ENCODE data around the gene SLC7A1. TPM values are rescaled to one million over a fixed set of nuclear protein-coding genes. Genes with fewer than 3 reads are reported as not detected.
A peak's percentile ranks its signal among the peaks of the same experiment; 100 is the strongest.

The SLC7A1 gene
- total RNA-seq, 4 donors from 2014 or later: 72.6 to 101 (median 86.7) TPM

DNA sequence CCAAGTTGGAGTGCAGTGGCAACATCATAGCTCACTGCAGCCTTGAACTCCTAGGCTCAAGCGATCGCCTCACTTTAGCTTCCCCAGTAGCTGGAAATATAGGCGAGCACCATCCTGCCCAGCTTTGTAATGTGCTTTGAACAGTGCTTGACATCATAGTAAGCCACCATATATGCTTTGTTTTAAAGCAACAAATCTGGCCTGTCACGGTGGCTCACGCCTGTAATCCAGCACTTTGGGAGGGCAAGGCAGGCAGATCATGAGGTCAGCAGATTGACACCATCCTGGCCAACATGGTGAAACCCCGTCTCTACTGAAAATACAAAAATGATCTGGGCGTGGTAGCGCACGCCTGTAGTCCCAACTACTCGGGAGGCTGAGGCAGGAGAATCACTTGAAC lies 1.8 kb upstream of the SLC7A1 start:
- TF ChIP-seq EP300 (IDR thresholded peaks at IDR 0.05) (no peak), POLR2AphosphoS5 (IDR thresholded peaks at IDR 0.05) (no peak), POLR2A (IDR thresholded peaks at IDR 0.05) (no peak)
- no peaks in the 10 kb centered on the region for H3K36me3 ChIP-seq
- DNase-seq (ENCODE audit: low spot score in 2 of 2): no peak
- H3K4me1 ChIP-seq: peaks cover 30% of the 10 kb centered on the region
- H3K27ac ChIP-seq: no peak overlapping the region
- H3K4me3 ChIP-seq: no peak overlapping the region
- no peaks in the 10 kb centered on the region for H3K9me3 ChIP-seq
- WGBS: 91% methylated on average over 10 of the region's 10 CpGs
- no peaks in the 10 kb centered on the region for H3K27me3 ChIP-seq

DNA sequence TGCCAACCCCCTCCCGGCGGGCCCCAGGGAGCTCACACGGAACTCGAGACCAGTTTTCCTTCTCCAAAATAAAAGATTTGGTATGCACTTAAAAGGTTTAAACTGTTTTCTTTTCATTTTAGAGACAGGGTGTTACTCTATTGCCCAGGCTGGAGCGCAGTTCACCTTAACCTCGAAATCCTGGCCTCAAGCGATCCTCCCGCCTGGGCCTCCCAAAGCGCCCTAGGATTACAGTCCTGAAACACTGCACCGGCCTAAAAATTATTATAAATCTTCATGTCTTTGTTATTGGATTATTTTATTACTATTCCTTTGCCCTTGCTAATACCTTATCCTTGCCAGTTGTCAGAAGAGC lies 553 bp upstream of the SLC7A1 start:
- WGBS: 39% methylated on average over 10 of the region's 10 CpGs
- no peak overlapping the region for H3K27ac ChIP-seq

DNA sequence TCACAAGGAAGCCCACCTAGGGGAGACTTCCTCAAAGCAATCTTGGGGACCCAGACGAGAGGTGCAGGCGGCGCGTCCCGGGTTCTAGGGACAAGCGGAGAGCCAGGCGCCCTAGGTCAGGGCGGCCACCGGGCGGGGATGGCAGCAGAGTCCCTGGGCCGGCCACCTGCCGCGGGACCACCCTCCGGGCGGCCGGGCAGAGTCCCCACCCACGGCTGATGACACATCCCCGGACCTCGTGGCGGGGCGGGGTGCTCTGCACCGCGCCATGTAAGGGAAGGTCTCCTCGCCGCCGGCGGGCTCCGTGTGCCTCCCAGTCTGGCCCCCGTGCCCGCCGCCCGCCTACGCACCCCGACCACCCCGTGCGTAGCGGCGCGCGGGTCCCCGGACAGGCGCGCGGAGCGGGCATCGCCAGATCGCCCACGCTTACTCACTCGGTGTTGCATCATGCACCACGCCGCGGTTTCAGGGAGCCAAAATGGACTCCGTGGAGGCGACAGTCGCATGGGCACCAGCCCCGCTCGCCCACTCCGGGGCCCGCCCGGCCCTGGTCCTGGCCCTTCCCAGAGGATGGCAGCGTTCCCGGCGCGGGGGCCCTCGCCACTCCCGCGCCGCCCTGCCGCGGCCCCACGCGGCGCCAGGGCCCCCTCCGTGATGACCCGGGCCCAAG lies 643 bp downstream of the SLC7A1 start:
- DNase-seq (ENCODE audit: low spot score in 2 of 2): peak; percentile 88
- Histone ChIP-seq H3K27me3 (no peaks in the 10 kb centered on the region), H3K9me3 (no peaks in the 10 kb centered on the region), H3K4me1 (peaks cover 34% of the 10 kb centered on the region), H3K4me3 (peak overlapping the region; percentile 96), H3K36me3 (no peaks in the 10 kb centered on the region), H3K27ac (peak overlapping the region; percentile 98)
- no CpG with 5 or more reads among the region's 75 CpGs for WGBS
- TF ChIP-seq EP300 (IDR thresholded peaks at IDR 0.05) (no peak), POLR2A (IDR thresholded peaks at IDR 0.05) (peak in 1 of 2 donors; percentile 11), POLR2AphosphoS5 (IDR thresholded peaks at IDR 0.05) (peak in 2 of 3 donors; percentile 34 to 38)
- TF ChIP-seq, protein P1, sequence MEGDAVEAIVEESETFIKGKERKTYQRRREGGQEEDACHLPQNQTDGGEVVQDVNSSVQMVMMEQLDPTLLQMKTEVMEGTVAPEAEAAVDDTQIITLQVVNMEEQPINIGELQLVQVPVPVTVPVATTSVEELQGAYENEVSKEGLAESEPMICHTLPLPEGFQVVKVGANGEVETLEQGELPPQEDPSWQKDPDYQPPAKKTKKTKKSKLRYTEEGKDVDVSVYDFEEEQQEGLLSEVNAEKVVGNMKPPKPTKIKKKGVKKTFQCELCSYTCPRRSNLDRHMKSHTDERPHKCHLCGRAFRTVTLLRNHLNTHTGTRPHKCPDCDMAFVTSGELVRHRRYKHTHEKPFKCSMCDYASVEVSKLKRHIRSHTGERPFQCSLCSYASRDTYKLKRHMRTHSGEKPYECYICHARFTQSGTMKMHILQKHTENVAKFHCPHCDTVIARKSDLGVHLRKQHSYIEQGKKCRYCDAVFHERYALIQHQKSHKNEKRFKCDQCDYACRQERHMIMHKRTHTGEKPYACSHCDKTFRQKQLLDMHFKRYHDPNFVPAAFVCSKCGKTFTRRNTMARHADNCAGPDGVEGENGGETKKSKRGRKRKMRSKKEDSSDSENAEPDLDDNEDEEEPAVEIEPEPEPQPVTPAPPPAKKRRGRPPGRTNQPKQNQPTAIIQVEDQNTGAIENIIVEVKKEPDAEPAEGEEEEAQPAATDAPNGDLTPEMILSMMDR (IDR thresholded peaks at IDR 0.05): no peak

More for the DNA sequence above, 553 bp upstream of the SLC7A1 start:
- H3K27me3 ChIP-seq: no peaks in the 10 kb centered on the region
- H3K4me1 ChIP-seq: peaks cover 30% of the 10 kb centered on the region
- TF ChIP-seq, protein P1 (IDR thresholded peaks at IDR 0.05): no peak
- TF ChIP-seq POLR2AphosphoS5 (IDR thresholded peaks at IDR 0.05) (no peak), EP300 (IDR thresholded peaks at IDR 0.05) (no peak), POLR2A (IDR thresholded peaks at IDR 0.05) (no peak)
- DNase-seq (ENCODE audit: low spot score in 2 of 2): no peak
- H3K4me3 ChIP-seq: peak overlapping the region; percentile 96
- no peaks in the 10 kb centered on the region for H3K9me3 ChIP-seq
- H3K36me3 ChIP-seq: no peaks in the 10 kb centered on the region

DNA sequence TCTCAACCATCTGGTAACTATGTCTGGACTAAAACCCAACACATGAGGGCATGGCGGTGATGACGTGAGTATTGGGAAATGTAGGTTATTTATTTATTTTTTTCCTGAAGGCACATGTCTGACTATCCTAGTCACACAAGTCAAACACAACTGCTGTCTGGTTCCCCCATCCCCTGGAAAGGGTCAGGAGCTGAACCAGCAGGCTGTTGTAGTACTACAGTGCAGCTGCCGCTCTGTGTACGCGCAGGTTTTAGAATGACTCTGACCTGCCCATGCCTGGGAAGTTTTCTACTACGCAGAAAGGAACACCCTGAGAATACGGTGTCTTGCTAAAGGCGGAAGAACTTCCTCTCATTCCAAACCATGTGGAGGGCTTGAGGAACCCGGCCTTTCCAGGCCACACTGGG lies 1.2 kb downstream of the SLC7A1 start:
- Histone ChIP-seq H3K9me3 (no peaks in the 10 kb centered on the region), H3K4me1 (peaks cover 39% of the 10 kb centered on the region), H3K4me3 (peak overlapping the region; percentile 96), H3K27me3 (no peaks in the 10 kb centered on the region), H3K27ac (peak overlapping the region; percentile 98), H3K36me3 (no peaks in the 10 kb centered on the region)
- WGBS: 19% methylated on average over 5 of the region's 9 CpGs
- no peak for DNase-seq (ENCODE audit: low spot score in 2 of 2)
- peak in 1 of 3 donors; percentile 7 for TF ChIP-seq POLR2AphosphoS5 (IDR thresholded peaks at IDR 0.05)
- no peak for TF ChIP-seq POLR2A (IDR thresholded peaks at IDR 0.05)

DNA sequence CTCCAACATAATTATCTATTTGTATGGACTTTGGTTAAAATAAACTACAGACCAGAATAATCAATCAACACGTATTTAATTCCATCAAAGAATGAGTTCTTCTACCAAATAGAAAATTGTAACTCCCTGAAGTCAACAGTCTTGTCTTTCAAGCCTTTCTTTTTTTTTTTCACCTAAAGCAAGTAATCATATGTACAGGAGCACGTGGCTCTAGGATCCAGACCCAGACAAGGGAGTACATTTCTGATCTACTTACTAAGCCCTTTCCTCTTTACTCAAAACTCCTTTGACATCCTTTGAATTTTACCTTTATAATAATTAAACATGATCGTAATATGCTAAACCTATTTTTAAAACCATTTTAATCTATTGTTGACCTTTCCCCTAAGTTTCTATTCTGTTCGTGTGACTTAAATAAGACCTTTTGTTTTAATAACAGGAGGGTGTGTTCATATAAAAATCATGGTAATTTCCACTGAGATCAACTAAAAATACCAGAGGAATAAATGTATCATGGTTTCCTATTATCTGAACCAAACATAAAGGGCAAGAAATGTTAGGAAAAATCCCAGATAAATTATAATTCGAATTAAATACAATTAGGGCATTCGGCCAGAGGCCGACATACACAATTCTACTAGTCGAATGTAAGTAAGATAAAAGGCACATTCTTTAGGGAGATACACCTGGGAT lies 1.7 kb downstream of the SLC7A1 start:
- no peak for DNase-seq (ENCODE audit: low spot score in 2 of 2)
- peak overlapping the region; percentile 98 for H3K27ac ChIP-seq
- 47% methylated on average over 8 of the region's 8 CpGs for WGBS
- peak overlapping the region; percentile 96 for H3K4me3 ChIP-seq
- H3K4me1 ChIP-seq: peaks cover 45% of the 10 kb centered on the region
- H3K36me3 ChIP-seq: no peaks in the 10 kb centered on the region
- TF ChIP-seq EP300 (IDR thresholded peaks at IDR 0.05): no peak
- TF ChIP-seq POLR2AphosphoS5 (IDR thresholded peaks at IDR 0.05): no peak
- TF ChIP-seq, protein P1 (IDR thresholded peaks at IDR 0.05): no peak
- no peak for TF ChIP-seq POLR2A (IDR thresholded peaks at IDR 0.05)
- H3K27me3 ChIP-seq: no peaks in the 10 kb centered on the region
- H3K9me3 ChIP-seq: no peaks in the 10 kb centered on the region

DNA sequence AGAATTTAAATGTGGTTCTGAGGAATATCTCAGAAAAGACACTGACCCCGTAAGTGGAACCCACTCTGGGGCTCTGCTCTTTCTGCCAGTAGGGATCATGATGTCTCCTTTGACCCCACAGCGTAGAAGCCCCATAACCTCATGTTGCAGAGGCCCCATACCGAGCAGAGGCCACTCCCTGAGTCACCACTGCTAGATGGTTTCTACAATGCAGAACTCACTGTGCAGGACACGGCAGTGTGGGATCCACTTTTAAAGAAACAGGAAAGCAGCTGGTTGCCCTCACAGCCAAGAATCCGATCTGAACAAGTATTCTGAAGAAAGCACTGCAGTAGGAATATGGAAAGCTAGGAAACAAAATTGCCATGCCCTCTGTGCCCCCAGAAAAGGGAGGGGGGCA lies 4.2 kb downstream of the SLC7A1 start:
- H3K4me1 ChIP-seq: peaks cover 60% of the 10 kb centered on the region
- no peaks in the 10 kb centered on the region for H3K36me3 ChIP-seq
- no peaks in the 10 kb centered on the region for H3K27me3 ChIP-seq
- H3K27ac ChIP-seq: no peak overlapping the region
- no peak for TF ChIP-seq POLR2A (IDR thresholded peaks at IDR 0.05)
- TF ChIP-seq, protein P1 (IDR thresholded peaks at IDR 0.05): no peak
- no peak for TF ChIP-seq EP300 (IDR thresholded peaks at IDR 0.05)
- TF ChIP-seq POLR2AphosphoS5 (IDR thresholded peaks at IDR 0.05): no peak
- no peak for DNase-seq (ENCODE audit: low spot score in 2 of 2)
- no peak overlapping the region for H3K4me3 ChIP-seq
- WGBS: 44% methylated on average over 5 of the region's 5 CpGs
- no peaks in the 10 kb centered on the region for H3K9me3 ChIP-seq

All from suprapubic skin (tissue), 4 donors.